Epithelial cell of esophagus (primary cell): ENCODE data around the gene TARP.

Source experiments
- DNase-seq: peaks from one replicate; pipeline ENCODE4 v3.0.0; 2010; ENCODE audit warnings: low read depth
- H3K4me3 ChIP-seq: 2 replicates; pipeline ENCODE4 v1.5.1; 2011; ENCODE audit warnings: mild to moderate bottlenecking, low read length, control low read depth
- CTCF ChIP-seq: IDR thresholded peaks from 2 replicates; pipeline ENCODE4 v1.5.1; 2011; ENCODE audit warnings: low read depth, mild to moderate bottlenecking, low read length, control low read depth, inconsistent platforms; ENCODE audit not compliant: insufficient read depth; ENCODE audit errors: missing control alignments

TARP gene

GRCh38 chr7:38303866-38304265, 30.4 kb upstream of the TARP start:
- no peak for DNase-seq
- H3K4me3 ChIP-seq = no peak overlapping the region
- TF ChIP-seq CTCF = no peak

- H3K4me3 ChIP-seq = no peak overlapping the region
- DNase-seq = no peak
- no peak for TF ChIP-seq CTCF
Measured at GRCh38 chr7:38300175-38300574, 26.7 kb upstream of the TARP start.

GRCh38 chr7:38299275-38299931, 26.0 kb upstream of the TARP start:
- no peak for DNase-seq
- no peak for TF ChIP-seq CTCF
- H3K4me3 ChIP-seq = no peak overlapping the region

GRCh38 chr7:38296059-38296857, 22.8 kb upstream of the TARP start:
- TF ChIP-seq CTCF = no peak
- no peak for DNase-seq
- H3K4me3 ChIP-seq = no peak overlapping the region

GRCh38 chr7:38294926-38295325, 21.5 kb upstream of the TARP start:
- H3K4me3 ChIP-seq = no peak overlapping the region
- no peak for TF ChIP-seq CTCF
- DNase-seq = no peak

- no peak for TF ChIP-seq CTCF
- no peak overlapping the region for H3K4me3 ChIP-seq
- peak; percentile 5 for DNase-seq
Measured at GRCh38 chr7:38292442-38292841, 19.0 kb upstream of the TARP start.
